Keratinocyte (primary cell): ENCODE data around the gene C4orf50. TPM values are rescaled to one million over a fixed set of nuclear protein-coding genes. Genes with fewer than 3 reads are reported as not detected.

Experiments
- DNase-seq: peaks from one replicate; pipeline ENCODE4 v3.0.0-alpha.2; 2011; ENCODE audit warnings: low read depth, missing footprints, low spot score
- FAIRE-seq: peaks from 2 replicates; lab custom pipeline; 2011; peaks lifted over from hg19 to GRCh38; lab: Jason Lieb, UNC
- H2AFZ ChIP-seq: 2 replicates; pipeline ENCODE4 v1.6.0; 2012; ENCODE audit warnings: low read length, control low read depth, inconsistent platforms; ENCODE audit not compliant: control insufficient read depth
- H3K27ac ChIP-seq: 2 replicates; pipeline ENCODE4 v1.5.1; 2011; ENCODE audit warnings: low read length; ENCODE audit not compliant: control insufficient read depth, insufficient read depth
- H3K27me3 ChIP-seq: 3 replicates; pipeline ENCODE4 v1.6.0; 2011; ENCODE audit warnings: low read length; ENCODE audit not compliant: control insufficient read depth, insufficient read depth; ENCODE audit errors: extremely low read depth
- H3K36me3 ChIP-seq, 2 experiments: 2 replicates in 1 of 2; 3 replicates in 1 of 2; pipeline ENCODE4 v1.5.1; 2011; ENCODE audit warnings: low read length in 2 of 2, mild to moderate bottlenecking in 1 of 2; ENCODE audit not compliant: control insufficient read depth in 2 of 2, insufficient read depth in 2 of 2; ENCODE audit errors: extremely low read depth in 1 of 2
- H3K4me1 ChIP-seq: 3 replicates; pipeline ENCODE4 v1.5.1; 2011; ENCODE audit warnings: low read length; ENCODE audit not compliant: control insufficient read depth, insufficient read depth; ENCODE audit errors: extremely low read depth
- H3K4me2 ChIP-seq: 3 replicates; pipeline ENCODE4 v1.6.0; 2011; ENCODE audit warnings: low read depth, low read length; ENCODE audit not compliant: control insufficient read depth, insufficient read depth; ENCODE audit errors: extremely low read depth
- H3K4me3 ChIP-seq, 3 experiments: fragments of 200-600 bp in 1 of 3; sonication (generic) in 1 of 3; 2 replicates in 2 of 3; 3 replicates in 1 of 3; pipeline ENCODE4 v1.5.1; 2011 to 2016; ENCODE audit warnings: low read length in 3 of 3, mild to moderate bottlenecking in 3 of 3, control low read depth in 2 of 3, inconsistent platforms in 1 of 3, low read depth in 1 of 3, mixed read lengths in 1 of 3, mixed run types in 1 of 3, moderate library complexity in 1 of 3; ENCODE audit not compliant: control insufficient read depth in 2 of 3, insufficient read depth in 2 of 3; ENCODE audit errors: extremely low read depth in 1 of 3
- H3K79me2 ChIP-seq: 2 replicates; pipeline ENCODE4 v1.6.0; 2012; ENCODE audit warnings: low read length; ENCODE audit not compliant: control insufficient read depth, insufficient read depth
- H3K9ac ChIP-seq: 3 replicates; pipeline ENCODE4 v1.6.0; 2011; ENCODE audit warnings: low read length; ENCODE audit not compliant: control insufficient read depth, insufficient read depth; ENCODE audit errors: extremely low read depth
- H3K9me1 ChIP-seq: 3 replicates; pipeline ENCODE4 v1.6.0; 2011; ENCODE audit warnings: low read length; ENCODE audit not compliant: control insufficient read depth, insufficient read depth; ENCODE audit errors: extremely low read depth
- H3K9me3 ChIP-seq: 2 replicates; pipeline ENCODE4 v1.5.1; 2012; ENCODE audit warnings: low read depth, low read length; ENCODE audit not compliant: control insufficient read depth
- H4K20me1 ChIP-seq: 3 replicates; pipeline ENCODE4 v1.6.0; 2011; ENCODE audit warnings: low read length; ENCODE audit not compliant: control insufficient read depth, insufficient read depth; ENCODE audit errors: extremely low read depth
- CTCF ChIP-seq, 3 experiments: IDR thresholded peaks in 1 of 3; conservative IDR thresholded peaks in 1 of 3; optimal IDR thresholded peaks in 1 of 3; 2 replicates in 2 of 3; 3 replicates in 1 of 3; pipeline versions ENCODE3 to v1.5.1; 2011; ENCODE audit warnings: low read length in 3 of 3, mild to moderate bottlenecking in 3 of 3, moderate library complexity in 2 of 3, control low read depth in 1 of 3, inconsistent platforms in 1 of 3; ENCODE audit not compliant: insufficient read depth in 2 of 3; ENCODE audit errors: extremely low read depth in 1 of 3
- EZH2 ChIP-seq: IDR thresholded peaks from one replicate; pipeline ENCODE4 v1.6.1; 2012; ENCODE audit warnings: inconsistent platforms, mild to moderate bottlenecking, low read length, moderate library complexity
- dilution Hi-C: fragments of 300-500 bp; cut with MboI; formaldehyde crosslinking; loops from one replicate; pipeline ENCODE4 v1.7.0; 2020; ENCODE audit warnings: low sequenced_read_pairs; ENCODE audit not compliant: extremely low pct_ligation_motif_present
- polyA plus RNA-seq, 5 experiments: library from polyadenylated mRNA; depleted of rRNA in 3 of 5; stranded (reverse) in 3 of 5; stranded (forward) in 1 of 5; unstranded in 1 of 5; fragments of >200 nt; gene quantifications; 1 replicate in 1 of 5; 2 replicates in 3 of 5; 3 replicates in 1 of 5; pipeline versions ENCODE4 v1.2.1 to v1.2.3, GENCODE V29; 2011 to 2012; ENCODE audit warnings: missing spikeins in 2 of 5, low read depth in 1 of 5, low replicate concordance in 1 of 5

C4orf50 gene
- polyA plus RNA-seq, 1 donor (not counting 4 experiments of a cell fraction or from before 2014, with no cell fraction given) = not detected

DNA sequence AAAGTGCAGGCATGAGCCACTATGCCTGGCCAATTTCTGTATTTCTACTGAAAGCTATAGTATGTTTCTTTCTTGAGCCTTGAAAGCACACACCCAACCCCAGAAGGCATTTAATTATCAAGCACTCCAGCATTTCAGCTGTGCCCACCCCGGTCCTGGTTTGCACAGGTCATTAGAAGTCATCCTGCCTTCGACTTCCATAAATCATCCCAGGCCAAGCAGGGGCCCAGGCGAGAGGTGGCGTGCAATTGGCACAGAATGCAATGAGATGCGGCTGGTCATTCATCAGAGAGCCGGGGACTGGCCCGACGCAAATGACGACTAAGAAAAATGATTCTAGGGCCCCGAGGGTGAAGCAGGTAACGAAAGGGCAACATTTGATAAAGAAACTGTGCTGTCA, 100.6 kb downstream of the C4orf50 start:
- peaks cover 3% of the 10 kb centered on the region for H3K27me3 ChIP-seq

GRCh38 chr4:5916229-5916628, 102.0 kb downstream of the C4orf50 start:
- Histone ChIP-seq H4K20me1 (no peaks in the 10 kb centered on the region), H3K4me2 (no peak overlapping the region), H3K27me3 (no peaks in the 10 kb centered on the region), H3K9me1 (no peaks in the 10 kb centered on the region), H3K27ac (no peak overlapping the region), H3K36me3 (no peaks in the 10 kb centered on the region), H3K4me1 (peaks cover 7% of the 10 kb centered on the region), H3K4me3 (no peak overlapping the region), H3K9ac (no peak overlapping the region), H2AFZ (no peak overlapping the region), H3K79me2 (no peaks in the 10 kb centered on the region), H3K9me3 (no peaks in the 10 kb centered on the region)
- no peak for TF ChIP-seq EZH2
- TF ChIP-seq CTCF (optimal IDR thresholded peaks at IDR 0.05 in 1 of 3, IDR thresholded peaks at IDR 0.05 in 1 of 3, conservative IDR thresholded peaks at IDR 0.05 in 1 of 3; ENCODE audit: extremely low read depth in 1 of 3, insufficient read depth in 2 of 3, low read length in 3 of 3) = no peak
- FAIRE-seq (no peak), DNase-seq (no peak)
- dilution Hi-C loops = no loop called here

More for the DNA sequence above, 100.6 kb downstream of the C4orf50 start:
- dilution Hi-C loops = no loop called here
- Histone ChIP-seq H3K9me3 (no peaks in the 10 kb centered on the region), H3K79me2 (no peaks in the 10 kb centered on the region), H3K9ac (no peak overlapping the region), H3K27ac (no peak overlapping the region), H3K9me1 (no peaks in the 10 kb centered on the region), H3K36me3 (no peaks in the 10 kb centered on the region), H3K4me3 (no peak overlapping the region), H4K20me1 (no peaks in the 10 kb centered on the region), H2AFZ (no peak overlapping the region), H3K4me2 (no peak overlapping the region), H3K4me1 (peaks cover 3% of the 10 kb centered on the region)
- DNase-seq (no peak), FAIRE-seq (no peak)
- TF ChIP-seq EZH2 (no peak), CTCF (optimal IDR thresholded peaks at IDR 0.05 in 1 of 3, IDR thresholded peaks at IDR 0.05 in 1 of 3, conservative IDR thresholded peaks at IDR 0.05 in 1 of 3; ENCODE audit: extremely low read depth in 1 of 3, insufficient read depth in 2 of 3, low read length in 3 of 3) (no peak)
